ENCODE results near the gene TNFAIP8L3.

DNA sequence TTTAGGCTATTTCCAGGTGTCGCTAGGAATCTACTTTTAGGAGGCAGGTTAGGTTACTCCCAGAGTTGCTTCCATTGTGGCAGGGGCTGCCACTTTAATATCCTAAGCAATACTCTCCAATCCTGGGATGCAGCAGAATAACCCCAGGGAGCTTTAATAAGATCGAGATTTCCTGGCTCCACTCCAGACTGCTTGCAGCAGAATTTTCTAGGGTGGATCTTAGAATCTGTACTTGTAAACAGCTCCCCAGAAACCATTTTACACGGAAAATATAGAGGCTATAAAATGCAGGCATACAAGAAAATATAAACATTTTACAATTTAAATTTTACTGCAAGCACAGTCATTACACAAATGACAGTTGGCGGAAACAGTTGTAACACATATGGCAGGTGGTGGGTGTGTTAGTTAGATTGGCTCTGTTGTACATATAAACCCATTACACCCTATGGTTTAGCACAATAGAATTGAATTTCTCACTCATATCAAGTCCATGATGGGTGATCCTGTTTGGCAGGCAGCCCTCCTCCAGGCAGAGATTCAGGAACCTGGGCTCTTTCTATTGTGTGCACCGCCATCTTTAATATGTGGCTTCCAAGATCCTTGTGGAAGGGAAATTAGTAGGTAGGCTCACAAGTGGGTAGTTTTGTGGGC lies 35.0 kb upstream of the TNFAIP8L3 start:
- TF ChIP-seq EZH2 (IDR thresholded peaks at IDR 0.05; ENCODE audit: low read depth): no peak
- TF ChIP-seq, protein P1, sequence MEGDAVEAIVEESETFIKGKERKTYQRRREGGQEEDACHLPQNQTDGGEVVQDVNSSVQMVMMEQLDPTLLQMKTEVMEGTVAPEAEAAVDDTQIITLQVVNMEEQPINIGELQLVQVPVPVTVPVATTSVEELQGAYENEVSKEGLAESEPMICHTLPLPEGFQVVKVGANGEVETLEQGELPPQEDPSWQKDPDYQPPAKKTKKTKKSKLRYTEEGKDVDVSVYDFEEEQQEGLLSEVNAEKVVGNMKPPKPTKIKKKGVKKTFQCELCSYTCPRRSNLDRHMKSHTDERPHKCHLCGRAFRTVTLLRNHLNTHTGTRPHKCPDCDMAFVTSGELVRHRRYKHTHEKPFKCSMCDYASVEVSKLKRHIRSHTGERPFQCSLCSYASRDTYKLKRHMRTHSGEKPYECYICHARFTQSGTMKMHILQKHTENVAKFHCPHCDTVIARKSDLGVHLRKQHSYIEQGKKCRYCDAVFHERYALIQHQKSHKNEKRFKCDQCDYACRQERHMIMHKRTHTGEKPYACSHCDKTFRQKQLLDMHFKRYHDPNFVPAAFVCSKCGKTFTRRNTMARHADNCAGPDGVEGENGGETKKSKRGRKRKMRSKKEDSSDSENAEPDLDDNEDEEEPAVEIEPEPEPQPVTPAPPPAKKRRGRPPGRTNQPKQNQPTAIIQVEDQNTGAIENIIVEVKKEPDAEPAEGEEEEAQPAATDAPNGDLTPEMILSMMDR (conservative IDR thresholded peaks at IDR 0.05): no peak
